Brain microvascular endothelial cell (primary cell): ENCODE data around the gene MAD1L1.

Source experiments
- DNase-seq: peaks from one replicate; pipeline ENCODE4 v3.0.0-alpha.2; 2020
- H3K27ac ChIP-seq: fragments of 250-450 bp; sonication (Bioruptor Pico); 2 replicates; pipeline ENCODE4 v1.5.1; 2020; ENCODE audit warnings: mild to moderate bottlenecking, moderate library complexity
- H3K27me3 ChIP-seq: fragments of 250-450 bp; sonication (Bioruptor Pico); replicated peaks from 2 replicates; pipeline ENCODE4 v1.5.1; 2020; ENCODE audit warnings: mild to moderate bottlenecking
- H3K36me3 ChIP-seq: fragments of 250-450 bp; sonication (Bioruptor Pico); replicated peaks from 2 replicates; pipeline ENCODE4 v1.5.1; 2020; ENCODE audit warnings: mild to moderate bottlenecking
- H3K4me3 ChIP-seq: 2 replicates; pipeline ENCODE4 v1.5.1; 2011; ENCODE audit warnings: low read depth, mild to moderate bottlenecking, control low read depth, low read length, moderate library complexity
- CTCF ChIP-seq: IDR thresholded peaks from 2 replicates; pipeline ENCODE4 v1.5.1; 2011; ENCODE audit warnings: low read depth, mild to moderate bottlenecking, moderate library complexity, low read length, control low read depth, inconsistent platforms; ENCODE audit errors: missing control alignments
- in situ Hi-C: cut with HindIII; loops from 2 replicates; pipeline ENCODE4 v1.10.0; 2017; ENCODE audit warnings: low sequenced_read_pairs, low pct_ligation_motif_present

The MAD1L1 gene

GRCh38 chr7:1850111-1850975, 382.4 kb downstream of the MAD1L1 start:
- Histone ChIP-seq H3K27ac (no peak overlapping the region), H3K27me3 (no peaks in the 10 kb centered on the region), H3K36me3 (no peaks in the 10 kb centered on the region), H3K4me3 (no peak overlapping the region)
- TF ChIP-seq CTCF, result no peak
- no peak for DNase-seq
- in situ Hi-C loops, result no loop called here

GRCh38 chr7:1849351-1850041, 383.2 kb downstream of the MAD1L1 start:
- Histone ChIP-seq H3K4me3 (no peak overlapping the region), H3K36me3 (no peaks in the 10 kb centered on the region), H3K27ac (no peak overlapping the region), H3K27me3 (no peaks in the 10 kb centered on the region)
- in situ Hi-C loops, result no loop called here
- no peak for DNase-seq
- no peak for TF ChIP-seq CTCF

- H3K4me3 ChIP-seq, result no peak overlapping the region
- no peak for DNase-seq
- no peak for TF ChIP-seq CTCF
- in situ Hi-C loops, result no loop called here
- no peaks in the 10 kb centered on the region for H3K36me3 ChIP-seq
- no peaks in the 10 kb centered on the region for H3K27me3 ChIP-seq
- H3K27ac ChIP-seq, result no peak overlapping the region
Measured at GRCh38 chr7:1848911-1849311, 383.8 kb downstream of the MAD1L1 start.

- no peaks in the 10 kb centered on the region for H3K27me3 ChIP-seq
- H3K4me3 ChIP-seq, result no peak overlapping the region
- in situ Hi-C loops, result no loop called here
- H3K36me3 ChIP-seq, result no peaks in the 10 kb centered on the region
- DNase-seq, result no peak
- TF ChIP-seq CTCF, result no peak
- H3K27ac ChIP-seq, result no peak overlapping the region
Measured at GRCh38 chr7:1848013-1848640, 384.6 kb downstream of the MAD1L1 start.

GRCh38 chr7:1847260-1848001, 385.3 kb downstream of the MAD1L1 start:
- TF ChIP-seq CTCF, result no peak
- Histone ChIP-seq H3K36me3 (no peaks in the 10 kb centered on the region), H3K4me3 (no peak overlapping the region), H3K27ac (no peak overlapping the region), H3K27me3 (no peaks in the 10 kb centered on the region)
- in situ Hi-C loops, result no loop called here
- no peak for DNase-seq
